ENCODE data around the gene CNTFR. TPM values are rescaled to one million over a fixed set of nuclear protein-coding genes. Genes with fewer than 3 reads are reported as not detected.

The CNTFR gene
- total RNA-seq, 4 donors from 2014 or later: 0.47 to 11.6 (median 1.6) TPM

DNA sequence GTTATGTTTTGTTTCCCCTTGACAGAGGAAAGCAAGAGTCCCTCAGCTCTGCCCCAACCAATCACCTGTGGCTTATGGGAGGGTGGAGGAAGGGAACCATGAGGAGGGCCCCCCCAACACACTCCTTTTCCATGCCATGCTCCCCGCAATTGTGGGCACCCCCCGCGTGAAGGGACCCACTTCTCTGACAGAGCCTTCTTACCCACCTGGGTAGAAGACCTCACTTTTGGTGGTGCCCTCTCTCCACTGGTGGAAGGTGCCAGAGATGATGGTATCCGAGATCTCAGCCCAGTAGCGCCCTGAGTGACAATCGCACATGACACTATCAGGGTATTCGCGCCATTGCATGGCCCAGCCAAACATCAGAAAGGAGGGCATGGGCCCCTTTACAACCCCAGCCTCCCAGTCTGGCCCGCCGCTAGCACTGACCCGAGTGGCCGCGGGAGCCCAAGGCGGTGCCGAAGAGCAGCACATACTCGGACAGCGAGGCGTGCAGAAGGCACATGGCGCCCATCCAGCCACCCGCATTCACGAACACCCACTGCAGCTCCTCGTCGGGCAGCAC lies 47.3 kb upstream of the CNTFR start:
- Histone ChIP-seq H3K36me3 (peaks cover 0 to 13% of the 10 kb centered on the region in 2 donors), H3K9me3 (no peaks in the 10 kb centered on the region), H3K27me3 (no peaks in the 10 kb centered on the region), H3K4me3 (peak overlapping the region; percentile 49 to 85), H3K27ac (peak overlapping the region; percentile 18 to 93 (median 89)), H3K4me1 (peaks cover 0 to 47% (median 8%) of the 10 kb centered on the region in 3 donors)
- ATAC-seq: no peak
- 0 to 10% methylated on average over 2 of the region's 23 CpGs for WGBS, 2 donors (ENCODE audit: low coverage in 1 of 2)
- no peak for TF ChIP-seq EP300 (IDR thresholded peaks at IDR 0.05)
- no peak for TF ChIP-seq POLR2AphosphoS5 (IDR thresholded peaks at IDR 0.05)
- TF ChIP-seq, protein P1, sequence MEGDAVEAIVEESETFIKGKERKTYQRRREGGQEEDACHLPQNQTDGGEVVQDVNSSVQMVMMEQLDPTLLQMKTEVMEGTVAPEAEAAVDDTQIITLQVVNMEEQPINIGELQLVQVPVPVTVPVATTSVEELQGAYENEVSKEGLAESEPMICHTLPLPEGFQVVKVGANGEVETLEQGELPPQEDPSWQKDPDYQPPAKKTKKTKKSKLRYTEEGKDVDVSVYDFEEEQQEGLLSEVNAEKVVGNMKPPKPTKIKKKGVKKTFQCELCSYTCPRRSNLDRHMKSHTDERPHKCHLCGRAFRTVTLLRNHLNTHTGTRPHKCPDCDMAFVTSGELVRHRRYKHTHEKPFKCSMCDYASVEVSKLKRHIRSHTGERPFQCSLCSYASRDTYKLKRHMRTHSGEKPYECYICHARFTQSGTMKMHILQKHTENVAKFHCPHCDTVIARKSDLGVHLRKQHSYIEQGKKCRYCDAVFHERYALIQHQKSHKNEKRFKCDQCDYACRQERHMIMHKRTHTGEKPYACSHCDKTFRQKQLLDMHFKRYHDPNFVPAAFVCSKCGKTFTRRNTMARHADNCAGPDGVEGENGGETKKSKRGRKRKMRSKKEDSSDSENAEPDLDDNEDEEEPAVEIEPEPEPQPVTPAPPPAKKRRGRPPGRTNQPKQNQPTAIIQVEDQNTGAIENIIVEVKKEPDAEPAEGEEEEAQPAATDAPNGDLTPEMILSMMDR (IDR thresholded peaks at IDR 0.05): no peak

DNA sequence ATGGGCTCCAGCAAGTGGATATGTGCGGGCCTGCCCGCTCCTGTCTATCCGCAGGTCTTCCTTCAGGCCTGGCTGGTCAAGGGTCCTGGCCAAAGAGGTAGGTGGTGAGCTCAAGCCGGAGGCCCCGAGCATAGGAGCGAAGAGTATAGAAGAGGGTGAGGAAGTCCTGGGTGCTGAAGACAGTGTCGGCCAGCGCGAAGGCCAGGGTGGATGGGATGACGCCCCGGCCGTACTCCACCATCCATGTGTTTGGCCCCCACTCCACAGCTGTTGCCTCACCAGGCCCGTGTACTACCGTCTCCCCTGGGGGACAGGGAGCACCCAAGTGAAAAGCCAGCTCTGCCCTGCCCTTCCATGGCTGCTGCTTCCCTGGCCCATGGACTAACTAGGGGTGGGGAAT lies 46.0 kb upstream of the CNTFR start:
- peaks cover 0 to 47% (median 8%) of the 10 kb centered on the region in 3 donors for H3K4me1 ChIP-seq
- no peaks in the 10 kb centered on the region for H3K9me3 ChIP-seq
- no peak overlapping the region for H3K4me3 ChIP-seq
- H3K36me3 ChIP-seq: peaks cover 0 to 13% of the 10 kb centered on the region in 2 donors
- WGBS, 2 donors (ENCODE audit: low coverage in 1 of 2): 85 to 100% methylated on average over 2 to 4 of the region's 14 CpGs
- no peak for ATAC-seq
- no peak overlapping the region for H3K27ac ChIP-seq
- no peak for TF ChIP-seq POLR2AphosphoS5 (IDR thresholded peaks at IDR 0.05)
- no peak for TF ChIP-seq EP300 (IDR thresholded peaks at IDR 0.05)
- TF ChIP-seq, protein P1 (IDR thresholded peaks at IDR 0.05): no peak
- no peak for TF ChIP-seq POLR2A (IDR thresholded peaks at IDR 0.05)
- H3K27me3 ChIP-seq: peaks cover 3% of the 10 kb centered on the region

DNA sequence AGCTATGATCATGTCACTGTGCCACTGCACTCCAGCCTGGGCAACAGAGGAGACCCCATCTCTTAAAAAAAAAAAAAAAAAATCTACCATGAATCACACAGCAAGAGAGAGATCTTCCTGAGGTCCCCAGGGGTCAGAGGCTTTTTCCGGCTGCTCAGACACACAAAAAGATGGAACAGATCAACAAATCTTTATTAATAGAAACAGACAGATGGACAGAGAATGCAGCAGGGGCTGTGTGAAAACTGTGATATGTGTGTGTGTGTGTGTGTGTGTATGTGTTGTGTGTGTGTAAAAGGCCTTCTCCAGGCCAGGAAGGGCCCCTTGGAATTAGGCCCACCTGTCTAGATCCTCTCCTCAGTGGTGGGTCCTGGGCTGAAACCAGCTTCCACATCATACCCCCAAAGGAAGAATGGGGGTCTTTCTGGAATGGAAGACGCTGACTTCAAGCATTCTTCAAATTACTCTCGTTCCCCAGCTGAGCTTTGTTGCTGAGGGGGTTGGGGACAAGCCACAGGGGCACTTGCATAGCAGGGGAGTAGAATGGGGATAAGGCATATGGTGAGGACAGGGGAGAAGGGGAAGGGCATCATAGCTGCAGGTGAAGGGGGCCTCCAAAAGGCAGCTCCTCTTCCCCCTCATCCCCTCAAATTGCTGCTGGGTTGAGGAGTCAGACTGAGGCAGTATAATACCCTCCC lies 45.2 kb upstream of the CNTFR start:
- 62 to 69% methylated on average over 2 to 3 of the region's 3 CpGs for WGBS, 2 donors (ENCODE audit: low coverage in 1 of 2)
- Histone ChIP-seq H3K27me3 (peaks cover 12% of the 10 kb centered on the region), H3K36me3 (peaks cover 0 to 13% of the 10 kb centered on the region in 2 donors), H3K27ac (no peak overlapping the region), H3K4me1 (peaks cover 0 to 47% (median 8%) of the 10 kb centered on the region in 3 donors), H3K9me3 (no peaks in the 10 kb centered on the region), H3K4me3 (no peak overlapping the region)
- ATAC-seq: no peak
- TF ChIP-seq EP300 (IDR thresholded peaks at IDR 0.05) (no peak), POLR2AphosphoS5 (IDR thresholded peaks at IDR 0.05) (no peak), POLR2A (IDR thresholded peaks at IDR 0.05) (no peak)
- TF ChIP-seq, protein P1 (IDR thresholded peaks at IDR 0.05): no peak

DNA sequence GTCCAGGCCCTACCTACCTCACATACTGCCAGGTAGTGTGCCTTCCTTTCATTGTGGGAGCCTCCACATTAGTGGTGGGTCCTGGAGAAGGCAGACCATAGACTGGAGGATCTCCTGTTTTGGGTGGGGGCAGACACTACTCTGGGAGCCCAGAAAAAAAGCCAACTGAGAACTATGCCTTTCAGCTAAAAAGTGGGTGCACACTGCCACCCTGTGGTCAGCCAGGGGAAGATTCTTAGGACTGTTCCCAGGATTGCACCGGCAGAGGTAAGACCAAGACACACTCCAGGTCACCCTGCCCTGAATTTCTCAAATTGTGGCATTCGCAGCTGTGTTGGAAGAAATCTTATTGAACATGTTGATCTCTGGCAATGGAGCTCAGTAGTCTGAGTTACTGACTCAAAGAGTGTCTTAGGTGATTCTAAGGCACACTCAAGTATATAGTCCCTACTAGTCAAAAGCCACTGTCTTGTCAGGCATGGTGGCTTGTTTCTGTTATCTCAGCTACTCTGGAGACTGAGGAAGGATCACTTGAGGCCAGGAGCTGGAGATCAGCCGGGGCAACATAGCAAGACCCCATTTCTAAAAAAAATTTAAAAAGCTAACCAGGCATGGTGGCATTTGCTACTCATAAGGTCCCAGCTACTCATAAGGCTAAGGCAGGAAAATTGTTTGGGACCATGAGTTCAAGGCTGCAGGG lies 44.5 kb upstream of the CNTFR start:
- Histone ChIP-seq H3K27ac (no peak overlapping the region), H3K9me3 (no peaks in the 10 kb centered on the region), H3K4me3 (no peak overlapping the region), H3K4me1 (peaks cover 0 to 53% (median 8%) of the 10 kb centered on the region in 3 donors), H3K36me3 (peaks cover 0 to 13% of the 10 kb centered on the region in 2 donors), H3K27me3 (peaks cover 19% of the 10 kb centered on the region)
- WGBS, 2 donors (ENCODE audit: low coverage in 1 of 2): 8 to 50% methylated on average over 1 to 2 of the region's 3 CpGs
- no peak for TF ChIP-seq EP300 (IDR thresholded peaks at IDR 0.05)
- TF ChIP-seq, protein P1 (IDR thresholded peaks at IDR 0.05): peak in 3 of 4 experiments; percentile 77 to 85 (median 78)
- peak; percentile 30 for ATAC-seq
